ENCODE measurements around the gene MYO15B.

MYO15B gene

DNA sequence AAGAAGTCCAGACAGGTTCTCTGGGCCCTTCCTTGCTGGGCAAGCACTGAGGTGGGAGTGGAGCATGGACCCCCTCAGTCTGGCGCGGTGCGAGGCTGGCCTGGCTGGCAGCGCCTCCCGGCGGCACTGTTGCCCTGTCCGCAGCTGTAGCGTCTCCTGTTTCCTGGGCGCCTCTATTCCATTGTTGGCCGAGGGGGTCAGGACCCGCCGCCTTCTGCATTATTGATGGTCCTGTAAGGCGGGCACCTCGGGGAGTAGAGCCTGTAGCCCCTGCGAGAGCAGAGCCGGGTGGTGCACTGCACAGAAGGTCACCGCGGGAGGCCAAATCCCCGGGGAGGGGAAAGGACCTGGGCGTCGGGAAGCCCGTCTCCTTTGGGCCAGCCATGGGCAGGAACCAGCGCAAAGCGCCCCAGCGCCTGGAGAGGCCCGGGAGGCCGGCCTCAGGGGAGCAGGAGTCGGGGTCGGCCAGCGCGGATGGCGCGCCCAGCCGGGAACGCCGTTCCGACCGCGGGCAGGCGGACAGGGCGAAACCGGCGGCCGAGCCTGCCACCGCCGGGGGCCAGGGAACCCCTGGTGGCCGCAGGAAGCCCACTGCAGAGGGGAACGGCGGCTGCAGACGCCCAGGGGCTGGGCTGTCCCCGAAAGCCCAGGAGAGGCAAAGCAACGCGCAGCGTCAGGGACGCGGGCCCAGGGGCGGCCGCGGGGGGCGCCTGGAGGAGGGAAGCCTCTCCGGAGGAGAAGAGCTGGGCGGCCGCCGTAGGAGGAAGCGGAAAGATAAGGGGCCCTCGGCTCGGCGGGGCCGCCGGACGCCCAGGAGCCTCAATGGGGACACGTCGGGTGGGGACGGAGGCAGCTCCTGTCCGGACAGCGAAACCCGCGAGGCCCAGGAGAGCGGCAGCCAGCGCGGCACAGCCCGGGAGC lies at the start of gene MYO15B:
Gene MYO15B (plus strand): TSS at position 126 of the 921 bp plus-strand sequence. CDS start 258 bp downstream, at position 384.
- DNase-seq (ENCODE audit: low read depth) = peak; percentile 38

DNA sequence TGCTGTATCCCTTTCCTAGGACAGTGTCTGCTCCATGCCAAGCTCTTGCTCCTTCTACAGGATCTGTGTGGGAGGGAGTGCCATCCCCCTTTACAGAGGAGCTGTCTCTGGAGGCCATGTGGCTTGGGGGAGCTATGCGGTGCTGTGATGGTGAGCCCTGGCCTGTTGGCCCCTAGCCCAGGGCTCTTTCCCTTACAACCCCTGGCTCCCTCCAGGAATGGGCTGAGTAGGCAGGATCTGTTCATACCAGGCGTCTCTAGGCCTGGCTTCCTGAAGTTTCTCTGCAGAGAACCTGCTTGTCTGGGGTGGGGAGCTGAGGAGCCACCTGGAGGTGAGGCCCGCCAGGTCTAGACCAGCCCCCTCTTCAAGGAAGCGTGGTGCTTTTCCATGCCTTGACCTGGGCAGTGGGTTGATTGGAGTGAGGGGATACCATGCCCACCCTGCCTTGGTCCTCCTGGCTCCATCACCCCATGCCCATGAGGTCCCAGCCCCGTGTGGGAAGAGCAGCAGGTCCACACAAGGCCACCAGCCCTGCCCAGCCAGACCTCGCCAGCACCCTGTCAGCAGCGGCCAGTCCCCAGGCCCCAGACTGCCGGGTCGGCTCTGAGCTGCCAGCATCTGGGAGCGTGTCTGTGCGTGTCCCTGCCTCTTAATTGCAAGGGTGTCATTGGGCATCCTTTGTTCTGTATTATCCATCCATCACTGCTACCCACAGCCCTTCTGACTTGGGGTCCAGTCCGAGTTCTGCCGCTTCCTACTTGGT lies 47.5 kb upstream of the MYO15B start:
- DNase-seq (ENCODE audit: low read depth) = no peak

DNA sequence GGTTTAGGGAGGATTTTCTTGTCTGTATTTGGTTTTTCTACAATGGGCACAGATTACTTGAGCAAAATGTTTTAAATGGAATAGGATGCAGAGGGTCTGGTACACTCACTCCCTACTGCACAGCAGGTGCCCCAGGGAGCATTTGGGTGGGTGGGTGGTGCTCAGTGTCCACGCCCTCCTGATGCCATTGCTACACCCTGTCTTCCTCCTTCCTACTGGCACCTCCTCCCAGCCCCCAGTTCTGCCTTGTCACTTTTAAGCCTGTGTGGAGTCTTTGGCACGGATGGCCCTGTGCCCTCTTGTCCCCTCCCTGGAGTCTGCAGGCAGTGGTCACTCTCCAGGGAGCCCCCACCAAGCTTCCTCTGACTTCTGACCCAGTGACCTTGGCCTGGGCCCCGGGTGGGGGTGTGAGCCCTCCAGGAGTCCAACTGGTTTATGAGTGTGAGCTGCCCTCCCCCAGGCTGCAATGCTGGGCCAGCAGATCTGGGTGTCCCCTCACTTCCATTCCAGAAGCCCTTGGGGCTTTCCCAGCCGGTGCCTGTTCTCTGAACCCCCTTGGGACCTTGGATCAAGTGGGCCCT lies 46.6 kb upstream of the MYO15B start:
- DNase-seq (ENCODE audit: low read depth) = no peak

DNA sequence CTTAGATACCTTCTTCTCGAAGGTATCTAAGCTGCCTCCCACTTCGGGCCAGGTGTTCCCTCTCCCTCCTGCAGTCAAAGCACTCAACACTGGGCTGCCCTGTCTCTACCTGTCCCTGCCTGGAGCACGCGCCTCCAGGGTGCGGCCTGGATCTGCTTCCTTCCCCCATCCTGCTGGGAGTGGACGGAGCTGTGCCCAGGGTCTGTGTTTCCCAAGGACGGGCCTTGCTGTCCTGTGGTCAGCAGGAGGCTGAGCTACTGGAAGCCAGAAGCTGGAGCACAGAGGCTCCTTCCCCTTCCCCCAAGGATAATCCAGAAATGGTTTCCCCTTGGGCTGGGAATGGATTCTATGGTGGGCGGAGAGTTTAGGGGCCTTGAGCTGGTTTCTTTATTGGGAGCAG lies 45.4 kb upstream of the MYO15B start:
- DNase-seq (ENCODE audit: low read depth) = no peak

DNA sequence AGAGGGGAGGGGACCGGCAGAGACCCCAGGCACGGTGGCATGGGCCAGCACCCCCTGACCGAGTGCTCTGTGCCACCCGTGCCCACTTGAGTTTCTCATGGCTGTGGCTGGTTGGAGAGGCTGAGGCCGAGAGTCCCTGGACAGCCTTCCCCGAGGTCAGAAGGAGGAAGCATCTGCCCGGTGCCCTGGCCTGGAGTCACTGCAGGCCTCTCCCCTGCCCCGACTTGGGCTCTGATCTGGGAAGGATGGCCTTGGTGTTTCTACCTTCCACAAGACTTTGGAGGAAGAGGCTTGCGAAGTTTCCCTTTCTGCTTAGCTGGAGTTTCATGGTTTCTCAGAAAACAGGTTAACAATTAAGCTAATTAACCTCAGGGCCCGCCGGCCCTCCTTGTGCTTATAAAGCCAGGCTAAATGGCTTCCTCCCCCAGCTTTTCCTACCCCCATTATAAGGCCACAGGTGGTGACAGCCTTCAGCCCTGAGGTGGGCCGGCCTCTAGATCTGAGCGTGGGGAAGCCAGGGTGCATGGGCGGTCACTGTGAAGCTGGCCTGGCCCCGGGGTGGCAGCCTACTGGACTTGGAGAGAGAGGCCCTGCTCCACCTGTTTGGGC lies 44.8 kb upstream of the MYO15B start:
- no peak for DNase-seq (ENCODE audit: low read depth)

DNA sequence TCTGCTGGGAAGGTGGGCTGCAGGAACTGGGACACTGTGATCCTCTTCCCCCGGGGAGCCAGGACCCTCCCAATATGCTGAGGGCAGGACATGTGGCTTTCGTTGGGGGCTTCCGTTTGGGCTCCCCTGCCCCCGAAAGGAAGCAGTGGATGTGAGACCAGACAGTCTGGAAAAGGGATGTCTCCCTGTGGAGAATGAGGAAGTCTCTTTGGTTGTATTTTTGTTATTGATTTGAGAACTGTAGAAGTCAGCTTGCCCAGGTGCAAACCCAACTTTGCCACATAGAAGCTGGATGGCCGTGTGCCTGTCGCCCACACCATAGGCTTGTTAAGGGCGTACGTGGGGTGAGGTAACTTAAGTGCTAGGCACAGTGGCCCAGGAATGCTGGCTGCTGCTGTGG lies 43.4 kb upstream of the MYO15B start:
- DNase-seq (ENCODE audit: low read depth) = no peak

DNA sequence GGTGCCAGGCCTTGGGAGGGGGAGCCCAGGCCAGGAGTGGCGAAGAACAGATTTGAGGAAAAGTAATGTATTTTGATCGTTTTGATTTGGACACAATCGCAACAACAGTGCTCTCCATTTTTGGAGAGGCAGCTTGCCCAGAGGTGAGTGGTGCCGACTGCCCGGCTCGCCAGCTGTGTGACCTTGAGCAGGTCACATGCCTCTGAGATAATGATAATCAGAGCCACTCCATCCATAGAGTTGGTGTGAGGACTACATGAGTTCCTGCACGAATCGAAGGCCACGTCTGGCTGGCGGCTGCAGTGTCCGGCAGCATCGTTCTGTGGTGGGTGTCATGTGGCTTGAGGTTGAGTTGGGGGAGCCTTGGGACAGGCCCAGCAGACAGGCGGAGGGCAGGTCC lies 41.4 kb upstream of the MYO15B start:
- DNase-seq (ENCODE audit: low read depth) = no peak

DNA sequence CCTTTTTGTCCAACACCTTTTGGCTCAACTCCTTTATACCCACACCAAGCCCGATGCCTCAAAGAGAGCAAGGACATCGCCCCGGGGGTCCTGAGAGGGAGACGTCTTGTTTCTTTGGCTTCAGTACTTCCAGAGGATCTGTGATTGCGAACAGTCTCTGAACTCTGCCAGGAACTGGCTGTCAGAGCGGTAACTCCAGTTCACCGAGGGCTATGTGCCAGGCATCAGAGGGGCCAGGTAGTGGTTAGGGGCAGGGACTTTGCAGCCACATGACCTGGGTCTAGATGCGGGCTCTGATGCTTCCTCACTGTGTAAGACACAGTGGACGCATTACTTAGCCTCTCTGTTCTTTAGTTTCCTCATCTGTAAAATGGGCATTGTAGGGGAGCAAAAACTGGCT lies 40.5 kb upstream of the MYO15B start:
- no peak for DNase-seq (ENCODE audit: low read depth)

DNA sequence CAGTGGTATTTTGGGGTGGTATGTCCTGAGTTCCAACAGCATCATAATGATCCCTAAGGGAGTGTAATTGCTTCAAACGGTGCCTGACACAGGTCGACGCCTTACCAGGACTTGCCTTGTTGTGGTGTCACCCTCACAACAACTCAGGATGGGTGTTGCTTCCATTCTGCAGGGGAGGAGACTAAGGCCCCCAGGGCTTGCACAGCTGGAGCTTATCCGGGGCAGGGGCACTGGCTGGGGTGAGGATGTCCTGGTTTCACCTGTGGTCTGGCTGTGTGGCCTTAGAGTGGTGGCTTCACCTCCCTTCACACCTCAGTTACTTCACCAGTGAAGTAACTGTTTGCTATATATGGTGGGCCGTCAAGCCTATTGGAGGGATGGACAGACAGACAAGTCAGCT lies 38.8 kb upstream of the MYO15B start:
- DNase-seq (ENCODE audit: low read depth) = no peak

DNA sequence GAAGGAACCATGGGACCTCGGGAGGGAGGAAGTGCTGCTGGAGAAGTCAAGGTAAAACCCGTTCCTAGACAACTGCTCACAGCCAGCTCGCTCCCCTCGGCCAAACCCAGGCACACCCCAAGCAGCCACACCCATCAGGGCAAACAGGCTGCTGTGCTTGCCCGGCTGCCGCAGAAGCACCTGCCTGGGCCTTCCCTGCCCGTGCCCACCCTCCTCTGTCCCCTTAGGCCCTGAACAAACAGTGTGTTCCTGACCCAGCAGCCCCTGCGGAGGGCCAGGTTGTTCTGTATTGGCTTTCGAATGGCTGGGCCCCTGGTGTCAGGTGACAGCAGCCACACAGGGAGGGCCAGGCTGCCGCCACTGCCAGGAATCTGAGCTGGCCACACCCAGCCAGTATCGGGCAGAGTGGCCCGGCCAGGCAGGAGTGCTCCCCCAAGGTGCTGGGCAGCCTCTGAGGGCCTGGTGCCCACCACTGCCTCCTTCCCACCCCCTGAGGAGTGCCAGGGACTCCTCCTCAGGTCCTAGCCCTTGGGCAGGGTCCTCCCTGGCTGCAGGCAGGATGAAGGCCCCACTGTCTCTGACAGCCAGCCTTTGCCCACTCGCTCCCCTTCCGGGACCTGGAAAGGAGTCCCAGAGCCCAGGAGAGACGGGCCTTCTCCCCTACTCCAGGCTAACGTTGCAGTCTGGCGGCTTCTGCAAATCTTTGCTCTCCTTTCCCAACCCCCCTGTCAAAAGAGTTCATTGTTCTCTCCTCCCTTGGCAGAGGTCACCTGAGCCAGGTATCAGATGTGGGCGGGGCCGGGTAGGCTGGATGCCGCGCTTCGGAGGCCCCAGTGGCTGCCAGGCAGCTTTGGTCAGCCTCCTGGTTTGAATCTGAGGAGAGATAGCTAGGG lies 38.1 kb upstream of the MYO15B start:
- no peak for DNase-seq (ENCODE audit: low read depth)

DNA sequence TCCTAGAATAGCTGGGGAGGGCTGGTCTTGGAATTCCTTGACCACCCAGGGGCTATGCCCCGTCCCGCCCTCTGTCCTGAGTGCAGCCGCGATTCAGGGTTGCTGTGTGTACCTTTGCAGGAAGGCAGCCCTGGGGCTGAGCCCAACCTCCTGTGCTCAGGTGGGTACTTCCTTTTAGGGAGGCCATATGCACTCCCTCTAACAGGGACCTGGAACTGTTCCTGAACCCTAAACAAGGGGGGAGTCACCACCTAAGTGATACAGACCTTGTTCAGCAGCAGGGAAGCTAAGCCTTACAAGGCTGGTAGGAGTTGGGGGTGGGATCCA lies 37.5 kb upstream of the MYO15B start:
- DNase-seq (ENCODE audit: low read depth) = no peak

DNA sequence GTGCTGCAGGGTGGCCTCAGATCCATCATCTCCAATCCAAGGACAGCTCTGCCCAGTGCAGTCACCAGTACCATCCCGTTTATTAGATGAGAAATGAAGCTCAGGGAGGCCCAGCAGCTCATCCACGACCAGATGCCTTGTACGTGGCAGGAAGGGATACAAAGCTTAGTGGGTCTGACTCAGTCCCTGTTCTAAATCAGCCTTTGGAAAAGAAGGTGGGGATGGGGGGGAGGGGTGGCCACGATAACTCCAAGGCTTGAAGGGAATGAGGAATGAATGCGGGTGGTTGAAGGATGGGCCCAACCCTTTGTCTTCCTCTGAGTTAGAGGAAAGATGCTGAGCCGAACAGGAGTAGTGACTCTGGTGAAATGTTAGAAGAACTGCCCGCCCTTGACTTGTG lies 36.3 kb upstream of the MYO15B start:
- no peak for DNase-seq (ENCODE audit: low read depth)

DNA sequence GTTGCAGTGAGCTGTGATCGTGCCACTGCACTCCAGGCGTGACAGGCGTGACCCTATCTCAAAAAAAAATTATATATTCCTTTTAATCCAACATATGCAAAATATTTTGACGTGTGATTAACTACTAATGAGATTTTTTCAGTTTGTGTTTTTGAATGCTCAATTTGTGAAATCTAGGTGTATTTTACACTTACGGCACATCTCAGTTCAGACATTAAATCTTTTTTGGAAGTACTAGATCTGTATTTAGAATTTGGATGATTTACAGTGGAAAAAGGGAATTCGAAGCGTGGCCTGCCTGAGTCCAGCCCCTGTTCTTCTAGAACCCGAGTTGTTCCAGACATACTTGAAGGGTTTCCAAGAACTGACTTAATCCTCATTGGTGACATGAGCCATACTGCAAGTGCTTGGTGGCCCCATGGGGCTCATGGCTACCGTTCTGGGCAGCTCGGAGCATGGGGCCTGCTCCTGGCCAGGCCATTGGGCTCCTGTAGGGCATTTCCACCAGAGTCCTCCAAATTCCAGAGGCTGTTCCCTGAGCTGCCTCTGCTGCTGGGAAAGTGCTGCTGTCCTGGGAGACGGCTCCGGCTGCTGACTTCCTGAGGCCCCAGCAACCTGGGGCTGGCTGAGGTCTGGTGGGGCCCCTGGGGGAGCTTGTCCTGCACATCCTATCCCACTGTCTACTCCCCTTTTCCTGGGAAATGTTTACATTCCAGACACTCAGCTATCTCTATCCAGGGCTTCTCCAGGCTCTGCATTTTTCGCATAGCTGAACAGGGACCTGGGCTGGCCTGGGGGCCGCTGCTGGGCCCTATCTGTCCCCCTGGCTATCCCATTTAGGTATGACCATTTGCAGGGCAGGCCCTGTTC lies 34.9 kb upstream of the MYO15B start:
- no peak for DNase-seq (ENCODE audit: low read depth)

DNA sequence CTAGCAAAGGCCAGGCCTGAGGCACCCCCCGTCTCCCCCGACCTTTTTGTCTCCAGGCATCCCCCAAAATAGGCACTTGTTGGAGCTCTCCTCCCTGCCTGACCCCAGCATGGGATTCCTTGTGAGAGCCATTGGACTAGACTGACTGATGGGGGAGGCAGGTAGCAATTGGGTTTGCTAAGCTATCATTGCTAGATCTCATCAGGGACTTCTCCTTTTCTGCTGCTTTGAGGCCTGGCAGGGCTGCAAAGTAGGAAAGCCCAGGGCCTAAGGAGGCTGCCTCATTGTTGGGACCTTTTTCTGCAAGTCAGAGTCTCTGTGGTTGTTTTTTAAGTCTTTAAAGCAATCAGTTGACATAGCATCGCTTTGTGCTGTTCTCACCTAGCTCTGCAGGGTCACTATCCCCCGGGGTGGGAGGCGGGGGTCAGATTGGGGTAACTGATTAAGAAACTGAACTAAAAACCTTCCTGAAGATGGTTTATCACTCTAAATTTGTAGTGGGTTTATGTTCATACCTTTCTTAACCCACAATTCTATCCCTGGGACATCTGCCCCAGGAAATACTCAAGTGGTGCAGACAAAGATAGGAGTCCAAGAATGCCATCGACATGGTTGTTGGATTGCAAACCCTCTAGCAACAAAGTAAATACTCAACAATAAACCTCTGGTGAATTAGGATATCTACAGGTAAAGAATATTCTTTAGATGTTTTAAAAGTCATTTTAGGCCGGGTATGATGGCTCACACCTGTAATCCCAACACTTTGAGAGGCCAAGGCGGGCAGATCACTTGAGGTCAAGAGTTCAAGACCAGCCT lies 34.1 kb upstream of the MYO15B start:
- DNase-seq (ENCODE audit: low read depth) = no peak

DNA sequence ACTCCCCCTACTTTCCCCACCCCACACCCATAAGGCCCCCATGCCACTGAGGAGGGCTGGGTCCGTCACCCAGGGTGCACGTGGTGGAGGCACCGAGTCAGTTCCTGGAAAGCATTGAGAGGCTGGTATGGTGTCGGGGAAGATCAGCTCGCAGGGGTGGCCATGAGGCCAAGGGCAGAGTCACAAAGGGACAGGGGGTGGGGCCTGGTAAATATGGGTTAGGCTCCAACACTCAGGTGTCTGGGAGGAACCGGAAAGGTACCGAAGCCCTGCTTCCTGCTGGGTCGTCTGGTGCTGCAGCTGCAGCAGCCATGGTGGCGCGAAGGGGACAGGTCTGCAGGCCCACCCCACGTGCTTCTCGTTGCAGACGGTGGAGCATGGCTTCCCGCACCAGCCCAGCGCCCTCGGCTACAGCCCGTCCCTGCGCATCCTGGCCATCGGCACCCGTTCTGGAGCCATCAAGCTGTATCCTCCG lies 31.9 kb upstream of the MYO15B start:
- no peak for DNase-seq (ENCODE audit: low read depth)

DNA sequence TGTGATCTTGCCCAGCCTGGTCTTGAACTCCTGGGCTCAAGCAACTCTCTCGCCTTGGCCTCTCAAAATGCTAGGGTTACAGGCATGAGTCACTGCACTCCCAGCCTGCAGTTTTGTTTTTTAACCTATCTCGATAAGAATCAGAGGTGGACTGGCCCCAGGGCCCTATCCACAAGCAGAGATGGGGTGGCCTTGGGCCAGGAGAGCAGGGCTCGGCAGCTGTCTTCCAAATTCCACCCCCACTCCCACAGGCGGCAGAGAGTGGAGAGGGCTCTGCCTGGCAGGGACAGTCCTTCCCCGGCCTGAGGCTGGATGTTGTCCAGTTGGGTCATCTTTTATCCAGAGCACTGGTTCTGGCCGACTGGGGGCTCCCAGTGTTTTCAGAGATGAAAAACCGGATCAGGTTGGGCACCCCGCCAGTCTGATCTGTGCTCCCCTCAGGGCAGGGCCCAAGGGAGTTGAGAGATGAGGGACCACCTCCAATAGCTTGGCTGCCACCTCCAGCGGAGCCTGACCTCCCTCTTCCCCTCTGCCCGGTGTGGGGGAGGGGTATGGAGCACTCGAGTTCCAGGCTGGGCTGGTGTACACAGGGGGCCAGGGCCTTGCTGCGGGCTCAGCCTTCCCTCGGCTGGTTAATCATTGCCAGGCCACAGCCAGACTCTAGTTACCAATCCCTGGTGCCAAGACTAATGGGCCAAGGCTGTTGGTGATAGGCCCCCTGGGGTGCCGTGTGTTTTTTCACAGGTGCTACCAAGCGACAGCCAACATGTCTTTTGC lies 30.3 kb upstream of the MYO15B start:
- no peak for DNase-seq (ENCODE audit: low read depth)

DNA sequence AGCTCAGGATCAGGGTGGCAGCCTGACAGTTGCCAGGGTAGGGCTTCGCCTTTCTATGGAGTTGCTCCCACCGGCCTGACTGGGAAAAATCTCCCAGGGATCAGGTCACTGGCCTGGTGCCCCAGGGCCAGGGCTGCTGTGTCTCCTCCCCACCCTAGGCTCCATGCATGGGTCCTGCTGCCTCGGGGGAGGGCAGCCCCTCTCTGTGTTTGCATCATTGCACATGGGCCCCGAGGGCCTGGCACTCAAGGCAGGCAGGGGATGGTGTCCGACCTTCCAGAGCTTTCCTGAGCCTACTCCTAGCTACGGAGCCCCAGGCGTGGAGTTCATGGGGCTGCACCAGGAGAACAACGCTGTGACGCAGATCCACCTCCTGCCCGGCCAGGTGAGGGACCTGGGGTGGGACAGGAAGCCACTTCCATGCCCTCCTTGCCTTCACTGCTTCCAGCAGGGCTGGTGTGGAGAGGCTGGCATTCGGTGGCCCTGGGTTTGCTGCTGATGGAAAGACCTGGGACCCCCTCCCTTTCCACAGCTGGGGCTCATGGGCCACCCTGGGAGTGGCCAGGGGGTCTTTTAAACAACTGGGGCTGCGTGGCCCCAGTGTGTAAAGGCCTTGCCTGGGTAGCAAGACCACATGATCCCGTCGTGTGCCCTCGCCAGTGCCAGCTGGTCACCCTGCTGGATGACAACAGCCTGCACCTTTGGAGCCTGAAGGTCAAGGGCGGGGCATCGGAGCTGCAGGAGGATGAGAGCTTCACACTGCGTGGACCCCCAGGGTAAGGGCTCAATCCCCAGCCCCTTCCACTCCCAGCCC lies 29.5 kb upstream of the MYO15B start:
- no peak for DNase-seq (ENCODE audit: low read depth)

Measured in stimulated activated CD8-positive, alpha-beta memory T cell treated with anti-CD3 and anti-CD28 coated beads, Interleukin-12 subunit alpha, Interleukin-12 subunit beta, amount 100 ng/mL, for 1 hour (primary cell).